ENCODE results near the gene ELOVL4. TPM values are rescaled to one million over a fixed set of nuclear protein-coding genes. Genes with fewer than 3 reads are reported as not detected.
A peak's percentile ranks its signal among the peaks of the same experiment; 100 is the strongest.

Gene ELOVL4
- total RNA-seq, 1 experiment from 2014 or later = 0.10 TPM

DNA sequence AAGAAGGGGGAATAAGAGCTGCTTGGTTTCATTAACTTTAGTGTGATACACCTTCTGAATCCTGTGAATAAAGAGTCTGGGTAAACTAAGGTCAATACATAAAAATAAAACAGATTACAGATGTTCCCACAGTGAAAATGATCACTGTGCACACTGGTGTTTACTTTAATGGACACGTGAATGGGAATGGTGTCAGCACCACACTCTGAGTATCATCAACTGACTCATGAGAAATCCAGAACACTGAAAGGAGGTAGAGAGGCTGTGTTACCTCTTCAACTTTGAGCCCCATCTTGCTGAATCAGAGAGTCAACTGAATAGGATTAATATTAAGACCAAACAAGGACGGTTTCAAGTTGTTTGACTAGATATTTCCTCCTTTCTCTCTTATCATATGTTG lies 75.0 kb downstream of the ELOVL4 start:
- H3K9me3 ChIP-seq = no peaks in the 10 kb centered on the region
- 0 out of 2 replicates have a peak, but pooled peaks cover 3% of the 10 kb centered on the region for H3K27me3 ChIP-seq
- H3K4me3 ChIP-seq = no peak overlapping the region
- DNase-seq = no peak
- no peaks in the 10 kb centered on the region for H3K36me3 ChIP-seq

DNA sequence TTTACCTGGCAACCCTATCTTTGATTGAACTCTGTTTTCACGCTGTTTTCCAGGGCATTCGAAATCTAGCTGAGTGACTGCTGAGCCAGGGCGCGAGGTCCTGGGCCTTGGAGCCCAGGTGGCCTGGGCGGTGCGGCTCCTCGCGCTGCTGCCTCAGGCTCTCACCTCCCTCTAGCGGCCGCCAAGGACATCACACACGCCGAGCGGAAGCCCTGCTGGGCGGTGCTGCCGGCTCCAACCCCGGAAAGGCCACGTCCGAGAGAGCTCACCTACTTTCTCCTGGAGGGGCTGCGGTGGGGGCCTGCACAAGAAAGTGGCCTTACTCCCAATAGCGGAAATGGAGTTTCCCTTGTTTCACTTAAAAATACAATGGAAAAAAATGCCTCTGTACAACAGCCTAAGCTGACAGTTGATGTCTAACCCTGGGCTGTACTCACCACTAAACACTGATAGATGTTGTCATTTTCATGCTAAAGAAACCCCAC lies 77.7 kb downstream of the ELOVL4 start:
- no peaks in the 10 kb centered on the region for H3K9me3 ChIP-seq
- H3K27me3 ChIP-seq = no peaks in the 10 kb centered on the region
- peak overlapping the region; percentile 19 for H3K4me3 ChIP-seq
- peak; percentile 77 for DNase-seq
- H3K36me3 ChIP-seq = no peaks in the 10 kb centered on the region

DNA sequence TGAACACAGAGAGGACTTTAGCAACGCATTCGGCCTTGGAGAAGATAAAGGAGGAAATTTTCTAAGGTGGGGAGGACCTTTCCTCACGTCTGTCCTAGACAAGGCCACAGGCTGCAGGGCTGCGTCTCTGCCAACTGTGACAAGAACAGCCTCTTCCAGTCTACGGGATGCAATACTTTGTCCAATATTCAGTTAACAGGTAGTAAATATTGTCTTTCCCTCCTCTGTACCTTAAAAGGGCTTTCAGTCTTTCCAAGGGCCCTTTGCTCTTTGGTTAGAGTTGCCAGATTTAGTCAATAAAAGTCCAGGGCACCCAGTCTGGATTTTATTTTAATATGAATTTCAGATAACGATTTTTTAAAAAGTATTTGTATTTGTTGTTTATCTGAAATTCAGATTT lies 78.2 kb downstream of the ELOVL4 start:
- no peaks in the 10 kb centered on the region for H3K27me3 ChIP-seq
- no peaks in the 10 kb centered on the region for H3K36me3 ChIP-seq
- no peaks in the 10 kb centered on the region for H3K9me3 ChIP-seq
- DNase-seq = no peak
- H3K4me3 ChIP-seq = no peak overlapping the region

- no peak for DNase-seq
- H3K27me3 ChIP-seq = no peaks in the 10 kb centered on the region
- H3K4me3 ChIP-seq = peak overlapping the region; percentile 16; the same call in 1 of the 2 replicates
- no peaks in the 10 kb centered on the region for H3K9me3 ChIP-seq
- H3K36me3 ChIP-seq = no peaks in the 10 kb centered on the region
Measured at GRCh38 chr6:79868098-79868722, 79.1 kb downstream of the ELOVL4 start.

Other genes starting within 250 kb of the ELOVL4 start
- gene TTK, start 57.1 kb upstream of the ELOVL4 start, total RNA-seq (2014; rRNA removed; shearing (Covaris generic); ENCODE audit: low replicate concordance) = 43.2 and 173 TPM in 2 replicates
- gene BCKDHB, start 159.1 kb upstream of the ELOVL4 start, total RNA-seq (2014; rRNA removed; shearing (Covaris generic); ENCODE audit: low replicate concordance) = 14.9 and 21.0 TPM in 2 replicates

All from MG63 (cell line).